Fibroblast of lung (primary cell): Measurements from ENCODE around the gene ENPP4.

Experiments used
- EZH2 ChIP-seq: IDR thresholded peaks from 2 replicates; pipeline ENCODE4 v1.5.1; 2012; ENCODE audit warnings: low read length, control low read depth, mild to moderate bottlenecking; ENCODE audit errors: missing control alignments
- TF ChIP-seq, protein P1 (sequence below), 2 donors: IDR thresholded peaks in 1 of 2; conservative IDR thresholded peaks in 1 of 2; 1 replicate in 1 of 2; 2 replicates in 1 of 2; pipeline ENCODE4 v1.5.1; 2011 to 2012; ENCODE audit warnings: low read length in 2 of 2, control low read depth in 1 of 2, inconsistent platforms in 1 of 2, low read depth in 1 of 2, mild to moderate bottlenecking in 1 of 2

GRCh38 chr6:46104209-46104608, 25.6 kb upstream of the ENPP4 start:
- TF ChIP-seq, protein P1, sequence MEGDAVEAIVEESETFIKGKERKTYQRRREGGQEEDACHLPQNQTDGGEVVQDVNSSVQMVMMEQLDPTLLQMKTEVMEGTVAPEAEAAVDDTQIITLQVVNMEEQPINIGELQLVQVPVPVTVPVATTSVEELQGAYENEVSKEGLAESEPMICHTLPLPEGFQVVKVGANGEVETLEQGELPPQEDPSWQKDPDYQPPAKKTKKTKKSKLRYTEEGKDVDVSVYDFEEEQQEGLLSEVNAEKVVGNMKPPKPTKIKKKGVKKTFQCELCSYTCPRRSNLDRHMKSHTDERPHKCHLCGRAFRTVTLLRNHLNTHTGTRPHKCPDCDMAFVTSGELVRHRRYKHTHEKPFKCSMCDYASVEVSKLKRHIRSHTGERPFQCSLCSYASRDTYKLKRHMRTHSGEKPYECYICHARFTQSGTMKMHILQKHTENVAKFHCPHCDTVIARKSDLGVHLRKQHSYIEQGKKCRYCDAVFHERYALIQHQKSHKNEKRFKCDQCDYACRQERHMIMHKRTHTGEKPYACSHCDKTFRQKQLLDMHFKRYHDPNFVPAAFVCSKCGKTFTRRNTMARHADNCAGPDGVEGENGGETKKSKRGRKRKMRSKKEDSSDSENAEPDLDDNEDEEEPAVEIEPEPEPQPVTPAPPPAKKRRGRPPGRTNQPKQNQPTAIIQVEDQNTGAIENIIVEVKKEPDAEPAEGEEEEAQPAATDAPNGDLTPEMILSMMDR (conservative IDR thresholded peaks at IDR 0.05 in 1 of 2, IDR thresholded peaks at IDR 0.05 in 1 of 2; ENCODE audit: low read depth in 1 of 2, low read length in 2 of 2): no peak
- no peak for TF ChIP-seq EZH2
